NCI-H774 (cell line): ENCODE results near the gene HTRA2.
A peak's percentile ranks its signal among the peaks of the same experiment; 100 is the strongest.
"Not testable (repeated sequence)": the region's sequence is repeated elsewhere in the genome, so short reads cannot be mapped to it uniquely, and the experiment has no call there.

Source experiments
- DNase-seq: peaks from one replicate; lab custom pipeline; 2025; lab: John Stamatoyannopoulos, UW

Gene HTRA2

GRCh38 chr2:74542978-74543377 lies 13.2 kb downstream of the HTRA2 start:
- DNase-seq = no peak

- DNase-seq = no peak
Measured at GRCh38 chr2:74544634-74545033, 14.9 kb downstream of the HTRA2 start.

GRCh38 chr2:74546004-74546403 lies 16.3 kb downstream of the HTRA2 start:
- DNase-seq = no peak

- DNase-seq = no peak
Measured at GRCh38 chr2:74548285-74548899, 18.7 kb downstream of the HTRA2 start.

DNA sequence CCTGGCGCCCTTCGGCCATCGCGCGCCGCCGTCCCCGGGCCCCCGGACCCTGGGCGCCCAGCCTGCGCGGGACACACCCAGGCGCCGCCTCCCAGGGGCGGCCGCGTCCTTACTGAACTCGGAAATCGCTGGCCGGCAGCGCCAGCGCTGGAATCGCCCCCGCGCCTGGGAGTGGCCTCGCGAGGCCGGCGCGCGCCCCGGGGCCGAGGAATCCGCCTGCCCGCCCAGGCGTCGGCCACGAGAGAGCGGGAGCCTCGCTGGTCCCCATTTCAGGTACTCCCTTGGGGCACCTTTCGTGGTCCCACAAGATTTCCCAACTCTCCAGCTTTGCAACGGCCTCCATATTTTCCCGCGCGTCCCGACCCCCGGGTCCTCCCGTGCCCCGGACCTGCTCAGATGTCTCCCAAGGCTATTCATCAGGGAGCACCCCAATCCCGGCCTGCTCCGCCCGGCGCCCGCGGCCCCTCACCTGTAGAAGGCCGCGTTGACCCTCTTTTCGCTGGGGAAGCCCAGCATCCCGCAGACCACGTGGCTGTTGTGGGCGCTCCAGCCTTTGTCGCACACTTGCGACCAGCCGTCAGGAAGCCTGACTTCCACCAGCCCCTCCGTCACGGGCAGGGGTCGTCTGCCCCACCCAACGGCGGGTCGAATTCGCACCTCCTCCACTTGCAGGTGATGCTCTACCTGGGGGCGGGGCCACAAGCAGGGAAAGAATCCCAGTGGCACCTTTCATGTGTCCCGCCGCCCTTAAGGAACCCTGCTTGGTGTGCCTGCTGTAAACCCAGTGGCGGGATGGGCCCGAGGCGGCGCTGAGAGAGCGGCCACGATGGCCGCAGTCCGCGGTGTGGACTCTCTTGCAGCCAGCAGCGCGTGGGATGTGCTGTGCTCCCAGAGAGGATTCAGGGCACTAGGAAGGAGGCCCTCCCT lies 19.4 kb downstream of the HTRA2 start:
- peak; percentile 56 for DNase-seq

DNA sequence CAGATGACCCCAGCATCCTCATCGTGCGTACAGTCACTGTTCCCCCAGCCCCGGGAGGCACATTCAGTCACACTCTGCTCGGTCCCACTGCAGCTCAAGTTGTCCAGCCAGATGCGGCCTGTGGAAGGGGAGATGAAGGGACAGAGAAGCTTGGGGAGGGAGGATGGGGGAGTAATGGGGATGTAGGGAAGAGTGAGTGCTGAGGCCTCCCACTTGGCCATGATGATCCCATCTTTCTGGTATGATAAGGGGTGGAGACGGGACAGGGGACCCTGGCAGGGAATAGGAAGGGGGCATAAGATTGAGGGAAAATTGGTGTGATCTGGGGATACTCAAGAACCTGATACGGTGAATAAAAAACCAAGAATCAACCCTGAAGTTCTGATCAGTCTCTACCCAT lies 20.5 kb downstream of the HTRA2 start:
- DNase-seq = no peak

DNA sequence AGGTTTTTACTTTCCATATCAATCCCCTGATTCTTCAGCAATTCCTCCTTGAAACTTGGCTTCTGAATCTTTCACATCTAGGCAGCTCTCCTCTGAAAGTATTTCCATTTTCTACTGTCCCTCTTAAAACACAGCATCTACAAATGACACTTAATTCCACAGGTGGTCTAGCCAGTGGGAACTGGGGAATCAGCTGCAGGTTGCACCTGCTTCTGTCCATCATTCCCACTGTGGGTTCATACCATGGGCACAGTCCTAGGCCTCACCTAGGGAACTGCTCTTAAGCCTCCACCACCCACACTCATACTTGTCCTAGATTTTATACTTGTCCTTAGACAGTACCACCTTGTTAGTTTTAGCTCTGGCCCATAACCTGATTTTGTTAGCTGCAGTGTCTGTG lies 21.8 kb downstream of the HTRA2 start:
- no peak for DNase-seq

GRCh38 chr2:74551942-74552913 lies 22.5 kb downstream of the HTRA2 start:
- DNase-seq = no peak

GRCh38 chr2:74552914-74553811 lies 23.4 kb downstream of the HTRA2 start:
- no peak for DNase-seq

DNA sequence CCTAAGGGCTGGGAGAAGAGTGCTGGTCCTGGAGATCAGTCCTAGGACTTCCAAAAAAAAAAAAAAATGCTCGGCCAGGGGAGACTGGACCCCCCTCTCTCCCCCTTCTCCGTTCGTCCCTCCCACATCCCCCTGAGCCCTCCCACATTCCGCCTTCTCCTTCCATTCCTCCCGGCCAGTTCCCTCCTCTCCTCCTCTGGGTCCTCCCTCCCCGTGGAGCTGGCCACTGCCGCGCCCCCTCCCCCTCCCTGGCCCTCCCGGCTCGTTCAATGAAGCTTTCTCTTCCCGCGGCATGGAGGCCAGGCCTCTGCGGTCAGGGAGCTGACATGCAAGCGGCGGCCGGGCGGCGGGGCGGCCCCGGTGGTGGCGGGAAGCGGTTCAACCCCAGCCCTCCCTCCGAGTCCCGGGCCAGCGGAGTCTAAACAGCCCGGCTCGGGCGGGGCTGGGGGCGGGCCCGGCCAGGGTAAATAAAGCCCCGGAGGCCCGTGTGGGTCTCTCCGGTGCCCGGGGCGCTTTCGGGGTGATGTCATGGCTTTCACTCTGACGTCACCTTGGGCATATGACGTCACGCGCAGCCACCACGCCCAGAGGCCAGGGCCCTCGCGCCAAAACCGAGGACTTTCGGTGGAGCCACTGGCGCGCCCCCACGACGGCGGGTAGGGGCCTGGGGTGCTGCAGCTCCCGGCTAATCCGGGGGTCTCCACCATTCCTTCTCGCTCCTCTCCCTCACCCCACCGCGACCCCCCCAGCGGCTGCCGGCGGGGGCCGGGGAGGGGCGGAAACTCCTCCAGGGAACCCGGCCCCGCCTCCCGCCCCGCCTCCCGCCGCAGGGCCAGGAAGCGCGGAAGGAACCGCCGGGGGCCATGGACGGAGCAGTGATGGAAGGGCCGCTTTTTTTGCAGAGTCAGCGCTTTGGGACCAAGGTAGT lies 24.4 kb downstream of the HTRA2 start, which contains the start of the genes DOK1 and LOXL3:
TSS of gene DOK1 (plus strand) at position 829 of the 928 bp plus-strand sequence. CDS start at position 864, 35 bp downstream.
TSS of gene LOXL3 (minus strand) at position 51 of the 928 bp plus-strand sequence. CDS start 1,308 bp downstream, outside the sequence.
- peak; percentile 71 for DNase-seq

DNA sequence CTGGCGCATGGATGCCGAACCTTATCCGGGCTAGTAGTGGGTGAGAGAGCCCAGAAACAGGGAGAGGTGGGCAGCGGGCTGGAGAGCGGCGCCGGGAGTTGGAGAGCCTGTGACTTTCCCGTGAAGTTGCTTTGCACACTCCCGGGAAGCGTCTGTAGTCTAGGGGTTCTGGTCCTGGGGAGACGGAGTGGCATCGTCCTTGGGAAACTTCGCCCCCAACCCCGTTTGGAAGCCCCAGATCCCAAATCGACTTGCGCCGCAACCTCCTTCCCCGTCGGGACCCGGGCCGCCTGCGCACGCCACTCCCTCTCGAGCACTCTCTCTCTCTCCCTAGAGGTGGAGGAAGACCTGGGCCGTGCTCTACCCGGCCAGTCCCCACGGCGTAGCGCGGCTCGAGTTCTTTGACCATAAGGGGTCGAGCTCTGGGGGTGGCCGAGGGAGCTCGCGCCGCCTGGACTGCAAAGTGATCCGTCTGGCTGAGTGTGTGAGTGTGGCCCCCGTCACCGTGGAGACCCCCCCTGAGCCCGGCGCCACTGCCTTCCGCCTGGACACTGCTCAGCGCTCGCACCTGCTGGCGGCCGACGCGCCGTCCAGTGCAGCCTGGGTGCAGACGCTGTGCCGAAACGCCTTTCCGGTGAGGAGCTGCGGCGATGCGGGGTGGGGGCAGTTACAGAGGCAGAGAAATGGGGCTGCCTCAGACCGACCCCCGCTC lies 25.2 kb downstream of the HTRA2 start:
- DNase-seq = peak; percentile 19

GRCh38 chr2:74555610-74556103 lies 25.9 kb downstream of the HTRA2 start:
- DNase-seq = no peak

DNA sequence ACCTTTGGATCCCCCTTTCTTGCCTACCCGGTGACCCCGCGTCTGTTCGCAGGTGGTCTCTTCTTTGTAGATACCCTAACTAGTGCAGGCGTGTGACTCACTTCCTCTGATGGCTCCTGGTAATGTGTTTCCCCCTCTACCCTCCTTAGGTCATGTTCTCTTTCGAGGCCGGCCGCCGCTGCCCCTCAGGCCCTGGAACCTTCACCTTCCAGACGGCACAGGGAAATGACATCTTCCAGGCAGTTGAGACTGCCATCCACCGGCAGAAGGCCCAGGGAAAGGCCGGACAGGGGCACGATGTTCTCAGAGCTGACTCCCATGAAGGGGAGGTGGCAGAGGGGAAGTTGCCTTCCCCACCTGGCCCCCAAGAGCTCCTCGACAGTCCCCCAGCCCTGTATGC lies 26.4 kb downstream of the HTRA2 start:
- DNase-seq = no peak

DNA sequence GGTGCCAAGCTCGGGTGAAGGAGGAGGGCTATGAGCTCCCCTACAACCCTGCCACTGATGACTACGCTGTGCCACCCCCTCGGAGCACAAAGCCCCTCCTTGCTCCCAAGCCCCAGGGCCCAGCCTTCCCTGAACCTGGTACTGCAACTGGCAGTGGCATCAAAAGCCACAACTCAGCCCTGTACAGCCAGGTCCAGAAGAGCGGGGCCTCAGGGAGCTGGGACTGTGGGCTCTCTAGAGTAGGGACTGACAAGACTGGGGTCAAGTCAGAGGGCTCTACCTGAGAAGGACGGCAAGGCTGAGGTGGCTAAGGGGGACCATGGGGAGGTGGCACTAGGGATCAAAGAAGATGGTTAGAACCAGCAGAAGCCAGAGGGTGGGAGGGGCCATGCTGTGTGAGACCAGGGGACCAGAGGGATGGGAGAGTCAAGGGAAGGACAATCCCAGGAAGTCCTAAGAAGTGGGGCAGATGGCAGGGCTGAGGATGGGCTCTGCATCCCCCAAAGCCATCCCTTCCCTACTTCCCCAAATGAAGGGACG lies 27.2 kb downstream of the HTRA2 start:
- DNase-seq = no peak

DNA sequence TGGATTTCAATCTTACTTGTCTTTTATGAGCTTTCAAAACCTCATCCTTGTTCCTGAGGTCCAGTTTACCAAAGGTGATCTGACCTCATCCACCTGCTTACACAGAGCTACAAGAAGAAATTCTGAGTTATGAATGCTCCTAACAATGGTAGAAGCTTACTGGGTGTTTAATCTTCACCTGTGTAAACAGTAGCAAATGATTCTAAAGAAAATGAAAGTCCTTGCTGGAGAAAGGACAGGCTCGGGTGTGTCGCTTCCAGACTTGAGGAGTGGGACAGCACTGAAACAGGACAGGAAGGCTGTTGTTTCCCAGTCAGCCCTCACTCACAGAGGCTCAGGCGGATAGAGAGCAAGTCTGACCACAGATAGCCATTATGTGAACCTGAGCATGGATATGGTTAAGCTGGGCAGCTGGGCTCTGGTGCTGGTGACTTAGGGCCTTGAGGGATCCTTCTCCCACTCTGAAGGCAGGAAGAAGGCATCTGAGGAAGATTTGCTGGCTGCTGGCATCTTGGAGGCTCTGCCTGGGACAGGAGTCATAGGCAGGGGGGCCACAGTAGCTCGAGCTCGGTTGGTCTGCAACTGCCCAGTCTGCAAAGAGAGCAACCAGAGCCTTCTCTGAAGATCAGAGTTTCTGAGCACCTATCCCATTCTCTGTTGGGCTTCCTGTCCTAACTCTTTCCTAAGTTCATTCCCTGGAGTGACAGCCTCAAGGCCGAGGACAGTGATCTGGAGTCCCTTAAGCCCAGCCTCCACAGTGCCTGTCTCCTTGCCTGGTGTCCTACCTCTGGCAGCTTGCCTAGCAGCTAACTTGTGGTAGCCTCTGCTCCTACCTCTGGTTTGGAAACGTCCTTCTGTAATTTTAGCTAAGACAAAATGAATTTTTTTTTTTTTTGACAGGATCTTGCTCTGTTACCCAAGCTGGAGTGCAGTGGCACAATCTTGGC lies 28.8 kb downstream of the HTRA2 start:
- DNase-seq = no peak

DNA sequence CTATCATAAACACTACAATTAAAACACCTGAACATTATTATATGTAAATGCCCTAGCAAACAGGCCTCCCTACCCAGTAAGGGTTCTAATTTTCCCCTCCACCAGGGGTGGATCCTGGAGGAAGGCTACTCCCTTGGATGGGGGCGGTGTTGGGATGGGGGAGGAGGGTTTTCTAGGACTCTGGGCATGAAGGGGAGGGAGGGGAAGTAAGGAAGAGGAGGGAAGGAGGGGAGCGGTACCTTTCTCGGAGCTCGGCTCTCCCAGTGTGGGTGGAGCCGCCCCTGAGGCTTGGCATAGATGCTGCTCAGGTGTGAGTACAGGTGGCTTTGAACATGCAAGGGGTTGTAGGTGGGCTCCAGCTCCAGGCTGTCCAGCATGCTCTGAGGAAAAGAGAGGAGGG lies 30.2 kb downstream of the HTRA2 start:
- DNase-seq = no peak

DNA sequence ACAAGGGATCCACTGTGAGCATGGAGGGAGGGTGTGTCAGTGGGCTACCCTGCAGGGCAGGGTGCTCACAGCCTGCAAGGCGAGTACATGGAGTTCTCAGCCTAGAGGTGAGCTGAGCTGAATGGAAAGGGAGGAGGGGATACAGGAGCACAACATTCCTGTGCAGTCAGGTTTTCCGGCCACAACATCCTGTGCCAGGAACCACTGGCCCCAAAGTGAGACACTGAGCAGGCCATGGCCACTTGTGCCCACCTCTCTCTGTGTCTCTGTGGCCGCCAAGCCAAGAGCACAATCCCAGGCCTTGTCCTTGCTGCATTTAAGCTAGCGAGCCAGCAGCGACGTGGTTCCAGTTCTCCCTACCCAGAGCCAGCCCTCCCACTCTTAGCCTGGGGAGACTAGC lies 30.9 kb downstream of the HTRA2 start:
- no peak for DNase-seq

DNA sequence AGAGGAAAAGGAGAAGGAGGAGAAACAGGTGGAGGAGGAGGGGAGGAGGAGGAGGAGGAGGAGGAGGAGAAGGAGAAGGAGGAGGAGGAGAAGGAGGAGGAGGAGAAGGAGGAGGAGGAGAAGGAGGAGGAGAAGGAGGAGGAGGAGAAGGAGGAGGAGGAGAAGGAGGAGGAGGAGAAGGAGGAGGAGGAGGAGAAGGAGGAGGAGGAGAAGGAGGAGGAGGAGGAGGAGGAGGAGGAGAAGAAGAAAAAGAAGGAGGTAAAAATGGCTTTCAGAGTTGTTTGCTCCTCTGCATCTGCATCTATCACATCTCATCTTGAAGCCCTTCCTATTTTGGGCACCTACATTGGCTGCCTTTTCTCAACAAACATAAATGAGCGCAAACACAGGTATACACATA lies 31.3 kb downstream of the HTRA2 start:
- not testable (repeated sequence) for DNase-seq
